Mesothelial cell of epicardium (in vitro differentiated cells): ENCODE data around the gene AGO4. TPM values are rescaled to one million over a fixed set of nuclear protein-coding genes. Genes with fewer than 3 reads are reported as not detected.
A peak's percentile ranks its signal among the peaks of the same experiment; 100 is the strongest.
"Not testable (repeated sequence)": the region's sequence is repeated elsewhere in the genome, so short reads cannot be mapped to it uniquely, and the experiment has no call there.

ENCODE experiments used
- DNase-seq, 2 experiments: peaks; one replicate each; pipeline ENCODE4 v3.0.0; 2021; ENCODE audit warnings: low spot score in 2 of 2; ENCODE audit not compliant: unreplicated experiment in 2 of 2
- H3K27ac Mint-ChIP-seq: 2 replicates; pipeline ENCODE4 v1.8.0; 2021; ENCODE audit warnings: mixed read lengths
- H3K27me3 Mint-ChIP-seq: 2 replicates; pipeline ENCODE4 v1.8.0; 2021; ENCODE audit warnings: low read depth, mixed read lengths
- H3K36me3 Mint-ChIP-seq: 2 replicates; pipeline ENCODE4 v1.8.0; 2021; ENCODE audit warnings: mixed read lengths
- H3K4me1 Mint-ChIP-seq: 2 replicates; pipeline ENCODE4 v1.8.0; 2021; ENCODE audit warnings: mixed read lengths
- H3K4me3 Mint-ChIP-seq: 2 replicates; pipeline ENCODE4 v1.8.0; 2021; ENCODE audit warnings: mild to moderate bottlenecking, moderate library complexity, mixed read lengths
- H3K9me3 Mint-ChIP-seq: 2 replicates; pipeline ENCODE4 v1.8.0; 2021; ENCODE audit warnings: mixed read lengths
- total RNA-seq: library from RNA; stranded (reverse); gene quantifications from 3 replicates; pipeline ENCODE4 v1.2.1, GENCODE V29; 2021
- TF ChIP-seq, protein P1 (sequence below): fragments of 200-600 bp; sonication (generic); IDR thresholded peaks from one replicate; pipeline ENCODE4 v1.5.0; 2021; ENCODE audit warnings: antibody characterized with exemption; ENCODE audit not compliant: unreplicated experiment

Gene AGO4
- total RNA-seq, 1 donor from 2014 or later, result 26.5 TPM

DNA sequence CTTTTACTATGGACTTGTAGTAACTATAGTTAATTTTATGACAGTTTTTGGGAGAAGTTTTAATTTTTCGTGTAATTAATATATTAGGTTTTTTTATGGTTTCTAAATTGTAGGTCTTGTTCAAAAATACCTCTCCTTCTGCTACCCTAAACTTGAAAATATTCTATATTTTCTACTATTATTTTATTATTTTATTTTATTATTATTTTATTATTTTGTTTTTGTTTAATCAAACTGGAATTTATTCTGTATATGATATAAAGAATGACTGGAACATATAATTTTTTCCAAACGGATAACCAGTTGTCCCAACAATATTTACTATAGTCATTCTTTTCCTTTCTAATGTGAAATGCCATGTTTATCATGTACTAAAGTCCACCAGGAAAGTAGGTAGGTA is 17.1 kb upstream of the AGO4 start:
- H3K27ac Mint-ChIP-seq, result no peak overlapping the region
- no peaks in the 10 kb centered on the region for H3K4me1 Mint-ChIP-seq
- TF ChIP-seq, protein P1, sequence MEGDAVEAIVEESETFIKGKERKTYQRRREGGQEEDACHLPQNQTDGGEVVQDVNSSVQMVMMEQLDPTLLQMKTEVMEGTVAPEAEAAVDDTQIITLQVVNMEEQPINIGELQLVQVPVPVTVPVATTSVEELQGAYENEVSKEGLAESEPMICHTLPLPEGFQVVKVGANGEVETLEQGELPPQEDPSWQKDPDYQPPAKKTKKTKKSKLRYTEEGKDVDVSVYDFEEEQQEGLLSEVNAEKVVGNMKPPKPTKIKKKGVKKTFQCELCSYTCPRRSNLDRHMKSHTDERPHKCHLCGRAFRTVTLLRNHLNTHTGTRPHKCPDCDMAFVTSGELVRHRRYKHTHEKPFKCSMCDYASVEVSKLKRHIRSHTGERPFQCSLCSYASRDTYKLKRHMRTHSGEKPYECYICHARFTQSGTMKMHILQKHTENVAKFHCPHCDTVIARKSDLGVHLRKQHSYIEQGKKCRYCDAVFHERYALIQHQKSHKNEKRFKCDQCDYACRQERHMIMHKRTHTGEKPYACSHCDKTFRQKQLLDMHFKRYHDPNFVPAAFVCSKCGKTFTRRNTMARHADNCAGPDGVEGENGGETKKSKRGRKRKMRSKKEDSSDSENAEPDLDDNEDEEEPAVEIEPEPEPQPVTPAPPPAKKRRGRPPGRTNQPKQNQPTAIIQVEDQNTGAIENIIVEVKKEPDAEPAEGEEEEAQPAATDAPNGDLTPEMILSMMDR, result no peak
- H3K36me3 Mint-ChIP-seq, result no peaks in the 10 kb centered on the region
- no peak overlapping the region for H3K4me3 Mint-ChIP-seq
- no peak for DNase-seq
- H3K9me3 Mint-ChIP-seq, result no peaks in the 10 kb centered on the region
- H3K27me3 Mint-ChIP-seq, result no peaks in the 10 kb centered on the region

DNA sequence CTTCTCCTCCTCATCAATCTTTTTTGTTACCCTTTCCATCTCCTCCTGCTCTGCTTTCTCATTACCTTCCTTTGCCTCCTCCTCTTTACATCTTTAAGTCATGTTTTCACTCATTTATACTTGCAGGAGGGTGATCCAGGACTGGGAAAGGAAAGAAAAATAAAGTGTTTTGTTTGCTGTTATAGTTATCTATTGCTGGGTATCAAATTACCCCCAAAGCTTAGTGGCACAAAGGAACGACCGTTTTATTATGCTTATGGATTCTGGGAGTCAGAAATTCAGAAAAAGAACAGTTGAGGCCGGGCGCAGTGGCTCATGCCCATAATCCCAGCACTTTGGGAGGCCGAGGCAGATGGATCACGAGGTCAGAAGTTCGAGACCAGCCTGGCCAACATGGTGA is 12.5 kb upstream of the AGO4 start:
- Mint-ChIP-seq H3K27ac (no peak overlapping the region), H3K9me3 (no peaks in the 10 kb centered on the region), H3K36me3 (no peaks in the 10 kb centered on the region), H3K27me3 (no peaks in the 10 kb centered on the region), H3K4me3 (no peak overlapping the region), H3K4me1 (no peaks in the 10 kb centered on the region)
- no peak for DNase-seq
- TF ChIP-seq, protein P1, result no peak

DNA sequence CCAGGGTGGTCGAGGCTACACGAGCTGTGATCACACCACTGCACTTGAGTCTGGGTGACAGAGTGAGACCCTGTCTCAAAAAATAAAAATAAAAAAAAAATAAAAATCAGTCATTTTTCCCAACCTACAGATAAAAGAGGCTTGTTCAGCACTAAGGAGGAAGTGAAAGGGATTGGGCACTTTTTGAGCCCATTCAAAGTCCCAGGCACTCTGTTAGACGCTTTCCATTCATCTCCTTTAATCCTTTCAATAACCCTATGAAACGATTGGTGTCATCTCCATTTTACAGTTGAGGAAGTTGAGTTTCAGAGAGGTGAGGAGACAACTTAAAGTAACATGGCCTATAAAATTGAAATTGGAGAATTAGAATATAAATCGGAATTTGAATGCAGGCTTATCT is 10.4 kb upstream of the AGO4 start:
- Mint-ChIP-seq H3K9me3 (no peaks in the 10 kb centered on the region), H3K4me3 (no peak overlapping the region), H3K36me3 (no peaks in the 10 kb centered on the region), H3K4me1 (no peaks in the 10 kb centered on the region), H3K27ac (no peak overlapping the region), H3K27me3 (no peaks in the 10 kb centered on the region)
- DNase-seq, result no peak
- TF ChIP-seq, protein P1, result no peak

DNA sequence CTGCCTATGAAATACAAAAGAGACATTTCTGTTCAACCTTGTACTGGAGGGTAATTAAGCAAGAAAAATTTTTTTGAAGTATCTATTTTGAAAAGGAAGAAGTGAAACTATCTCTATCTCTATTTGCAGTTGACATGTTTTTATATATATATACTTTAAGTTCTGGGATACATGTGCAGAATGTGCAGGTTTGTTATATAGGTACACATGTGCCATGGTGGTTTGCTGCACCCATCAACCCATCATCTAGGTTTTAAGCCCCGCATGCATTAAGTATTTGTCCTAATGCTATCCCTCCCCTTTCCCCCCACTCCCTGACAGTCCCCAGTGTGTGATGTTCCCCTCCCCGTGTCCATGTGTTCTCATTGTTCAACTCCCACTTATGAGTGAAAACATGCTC is 9.8 kb upstream of the AGO4 start:
- H3K9me3 Mint-ChIP-seq, H3K4me3 Mint-ChIP-seq, H3K36me3 Mint-ChIP-seq: not testable (repeated sequence)

DNA sequence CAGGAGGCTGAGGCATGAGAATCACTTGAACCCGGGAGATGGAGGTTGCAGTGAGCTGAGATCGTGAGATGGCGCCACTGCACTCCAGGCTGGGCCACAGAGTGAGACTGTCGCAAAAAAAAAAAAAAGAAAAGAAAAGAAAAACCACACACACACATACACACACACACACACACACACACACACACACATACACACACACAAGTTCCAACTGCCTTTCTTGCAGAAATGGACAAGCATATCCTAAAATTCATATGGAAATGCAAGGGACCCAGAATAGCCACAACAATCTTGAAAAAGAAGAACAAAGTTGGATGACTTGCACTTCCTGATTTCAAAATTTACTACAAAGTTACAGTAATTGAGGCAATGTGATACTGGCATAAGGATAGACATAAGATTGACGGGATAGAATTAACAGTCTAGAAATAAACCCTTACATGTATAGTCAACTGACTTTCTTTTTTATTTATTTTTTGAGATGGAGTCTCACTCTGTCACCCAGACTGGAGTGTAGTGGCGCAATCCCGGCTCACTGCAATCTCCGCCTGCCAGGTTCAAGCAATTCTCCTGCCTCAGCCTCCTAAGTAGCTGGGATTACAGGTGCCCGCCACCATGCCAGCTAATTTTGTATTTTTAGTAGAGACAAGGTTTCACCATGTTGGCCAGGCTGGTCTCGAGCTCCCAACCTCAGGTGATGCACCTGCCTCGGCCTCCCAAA is 7.5 kb upstream of the AGO4 start:
- H3K27me3 Mint-ChIP-seq, H3K9me3 Mint-ChIP-seq, H3K4me1 Mint-ChIP-seq, H3K27ac Mint-ChIP-seq, H3K4me3 Mint-ChIP-seq, H3K36me3 Mint-ChIP-seq, DNase-seq: not testable (repeated sequence)

More for the DNA sequence above, 9.8 kb upstream of the AGO4 start:
- not testable (repeated sequence) for H3K27ac Mint-ChIP-seq, H3K27me3 Mint-ChIP-seq, H3K4me1 Mint-ChIP-seq, DNase-seq

DNA sequence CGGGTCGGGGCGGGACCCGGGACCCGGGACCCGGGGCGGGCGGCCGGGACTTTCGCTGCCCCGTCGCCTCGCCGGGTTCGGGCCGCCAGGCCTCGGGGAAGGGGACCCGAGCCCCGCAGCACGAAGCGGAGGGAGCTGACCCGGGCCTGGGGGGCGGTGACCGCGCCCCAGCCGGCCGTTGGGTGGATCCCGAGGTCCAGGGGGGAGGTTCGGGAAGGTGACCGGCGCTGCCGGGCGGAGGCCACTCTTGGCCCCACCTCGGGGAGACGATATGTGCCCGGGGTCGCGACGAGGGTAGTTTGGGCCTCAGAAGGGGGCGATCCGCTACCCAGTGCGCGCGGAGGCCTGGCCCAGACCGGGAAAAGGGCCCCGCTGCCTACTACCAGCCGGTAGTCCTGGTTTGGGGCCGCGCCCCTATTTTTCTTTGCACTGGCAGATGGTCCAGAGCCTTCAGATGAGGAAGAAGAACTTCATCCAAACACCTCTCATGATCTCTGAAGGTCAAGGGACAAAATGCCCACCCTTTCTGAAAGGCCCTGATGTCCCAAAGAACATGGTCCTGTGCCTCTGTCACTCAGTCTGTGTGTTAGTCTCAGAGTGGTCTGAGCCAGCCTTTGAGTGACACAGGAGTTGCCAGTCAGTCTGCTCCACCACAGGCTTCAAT is 766 bp downstream of the AGO4 start:
- H3K36me3 Mint-ChIP-seq, result peaks cover 1% of the 10 kb centered on the region
- H3K4me3 Mint-ChIP-seq, result peak overlapping the region; percentile 86
- H3K9me3 Mint-ChIP-seq, result no peaks in the 10 kb centered on the region
- H3K27me3 Mint-ChIP-seq, result no peaks in the 10 kb centered on the region
- DNase-seq, result peak in 1 of 2 experiments; percentile 47
- peak overlapping the region; percentile 79 for H3K27ac Mint-ChIP-seq
- TF ChIP-seq, protein P1, result no peak
- peaks cover 21% of the 10 kb centered on the region for H3K4me1 Mint-ChIP-seq
